D721Med (cell line): ENCODE measurements around the gene HDAC6.

Source experiments
- DNase-seq: peaks from one replicate; pipeline ENCODE4 v3.0.0; 2011; ENCODE audit warnings: low spot score; ENCODE audit not compliant: insufficient read length
- FAIRE-seq: peaks from 2 replicates; lab custom pipeline; 2011; peaks lifted over from hg19 to GRCh38; lab: Jason Lieb, UNC
- CTCF ChIP-seq: IDR thresholded peaks from 2 replicates; pipeline ENCODE4 v1.5.1; 2012; ENCODE audit warnings: mild to moderate bottlenecking, control low read depth; ENCODE audit not compliant: insufficient read depth; ENCODE audit errors: missing control alignments

Gene HDAC6

GRCh38 chrX:48801280-48802088, at the start of gene HDAC6:
Gene HDAC6 (plus strand): TSS chrX:48802067. CDS start chrX:48802693, 626 bp downstream.
- no peak for TF ChIP-seq CTCF
- FAIRE-seq (no peak), DNase-seq (peak; percentile 52)

- TF ChIP-seq CTCF = no peak
- FAIRE-seq (no peak), DNase-seq (no peak)
Measured at GRCh38 chrX:48752498-48752897, 49.4 kb upstream of the HDAC6 start.

GRCh38 chrX:48753708-48754228, 48.1 kb upstream of the HDAC6 start:
- TF ChIP-seq CTCF = no peak
- DNase-seq (no peak), FAIRE-seq (no peak)

GRCh38 chrX:48754238-48754637, 47.6 kb upstream of the HDAC6 start:
- TF ChIP-seq CTCF = no peak
- no peak for FAIRE-seq
- no peak for DNase-seq

- FAIRE-seq (no peak), DNase-seq (no peak)
- TF ChIP-seq CTCF = peak; percentile 25
Measured at GRCh38 chrX:48761674-48762471, 40.0 kb upstream of the HDAC6 start, which contains the start of gene GLOD5. Gene GLOD5 (plus strand): TSS chrX:48761747. CDS start chrX:48761791, 44 bp downstream.

- FAIRE-seq (no peak), DNase-seq (no peak)
- TF ChIP-seq CTCF = no peak
Measured at GRCh38 chrX:48769230-48769629, 32.6 kb upstream of the HDAC6 start.
